K562 (cell line): Measurements from ENCODE around the gene BCAS1. TPM values are rescaled to one million over a fixed set of nuclear protein-coding genes. Genes with fewer than 3 reads are reported as not detected.

ENCODE experiments used
- CBX2 ChIP-seq: fragments of 200-600 bp; sonication (generic); IDR thresholded peaks from one replicate; pipeline ENCODE4 v1.6.1; 2012; ENCODE audit warnings: mild to moderate bottlenecking, low read length, inconsistent platforms; ENCODE audit not compliant: insufficient read depth, poor library complexity, severe bottlenecking
- CCAR2 ChIP-seq: fragments of 200-400 bp; formaldehyde crosslinking; IDR thresholded peaks from 2 replicates; pipeline ENCODE4 v1.6.1; 2017; ENCODE audit warnings: mild to moderate bottlenecking, low read depth, low read length
- CHD7 ChIP-seq: fragments of 200-600 bp; sonication (generic); IDR thresholded peaks from one replicate; pipeline ENCODE4 v1.6.1; 2012; ENCODE audit warnings: mild to moderate bottlenecking, low read depth, low read length, inconsistent platforms
- DACH1 ChIP-seq: fragments of 450-650 bp; IDR thresholded peaks from 2 replicates; pipeline ENCODE4 v1.6.1; 2018; ENCODE audit not compliant: partially characterized antibody
- MAZ ChIP-seq, 2 experiments: fragments of 450-650 bp in 1 of 2; sonication (generic) in 1 of 2; formaldehyde crosslinking; IDR thresholded peaks in 1 of 2; conservative IDR thresholded peaks in 1 of 2; 2 replicates each; pipeline versions ENCODE4 v1.4.0 to v1.5.0; 2020; ENCODE audit warnings: mild to moderate bottlenecking in 1 of 2, missing genetic modification reagents in 1 of 2
- MBD2 ChIP-seq: sonication (generic); IDR thresholded peaks from 2 replicates; pipeline ENCODE4 v1.6.1; 2016; ENCODE audit warnings: low read depth, borderline replicate concordance
- POLR3G ChIP-seq: IDR thresholded peaks from 2 replicates; pipeline ENCODE4 v1.6.1; 2011; ENCODE audit not compliant: insufficient read length, insufficient replicate concordance; ENCODE audit errors: extremely low read depth
- SRSF9 ChIP-seq: fragments of 200-400 bp; formaldehyde crosslinking; IDR thresholded peaks from 2 replicates; pipeline ENCODE4 v1.6.1; 2017; ENCODE audit warnings: low read depth, low read length, borderline replicate concordance
- TAF7 ChIP-seq: fragments of 450-650 bp; IDR thresholded peaks from 2 replicates; pipeline ENCODE4 v1.6.1; 2016; ENCODE audit warnings: missing genetic modification characterization, missing compliant biosample characterization
- ZNF41 ChIP-seq: fragments of 250-450 bp; sonication (Bioruptor Pico); conservative IDR thresholded peaks from 2 replicates; pipeline ENCODE4 v1.4.0; 2020; ENCODE audit warnings: mild to moderate bottlenecking
- polyA plus RNA-seq, 8 experiments: library from polyadenylated mRNA; depleted of rRNA in 4 of 8; stranded (reverse) in 5 of 8; unstranded in 3 of 8; fragments of >200 nt; fragmentation: Nextera tagmentation in 2 of 8; fragmentation: Illumina TruSeq in 1 of 8; extraction: Ambion mirVana in 2 of 8; extraction: Trizol in 1 of 8; gene quantifications; 2 replicates each; pipeline versions ENCODE4 v1.2.1 to v1.2.3, GENCODE V29; 2011 to 2014; ENCODE audit warnings: inconsistent platforms in 1 of 8, missing spikeins in 1 of 8
- total RNA-seq, 7 experiments: library from RNA; depleted of rRNA in 6 of 7; stranded (reverse); fragments of >200 nt in 6 of 7; fragmentation: Illumina TruSeq in 2 of 7; extraction: Trizol in 2 of 7; gene quantifications; 2 replicates each; pipeline versions ENCODE4 v1.2.1 to v1.2.3, GENCODE V29; 2011 to 2021; ENCODE audit warnings: low replicate concordance in 1 of 7
- TF ChIP-seq, protein P1 (sequence below), 2 experiments: fragments of 450-650 bp; IDR thresholded peaks; 2 replicates each; pipeline ENCODE4 v1.6.1; 2016
- TF ChIP-seq, protein P2 (sequence below): fragments of 450-650 bp; formaldehyde crosslinking; IDR thresholded peaks from 2 replicates; pipeline ENCODE4 v1.4.0; 2020; ENCODE audit warnings: mild to moderate bottlenecking, moderate library complexity

The BCAS1 gene
- total and polyA plus RNA-seq, 9 of the 15 experiments (the other 6 are each of a cell fraction or from before 2014, with no cell fraction given), result 0.18 to 2.3 (median 0.93) TPM

DNA sequence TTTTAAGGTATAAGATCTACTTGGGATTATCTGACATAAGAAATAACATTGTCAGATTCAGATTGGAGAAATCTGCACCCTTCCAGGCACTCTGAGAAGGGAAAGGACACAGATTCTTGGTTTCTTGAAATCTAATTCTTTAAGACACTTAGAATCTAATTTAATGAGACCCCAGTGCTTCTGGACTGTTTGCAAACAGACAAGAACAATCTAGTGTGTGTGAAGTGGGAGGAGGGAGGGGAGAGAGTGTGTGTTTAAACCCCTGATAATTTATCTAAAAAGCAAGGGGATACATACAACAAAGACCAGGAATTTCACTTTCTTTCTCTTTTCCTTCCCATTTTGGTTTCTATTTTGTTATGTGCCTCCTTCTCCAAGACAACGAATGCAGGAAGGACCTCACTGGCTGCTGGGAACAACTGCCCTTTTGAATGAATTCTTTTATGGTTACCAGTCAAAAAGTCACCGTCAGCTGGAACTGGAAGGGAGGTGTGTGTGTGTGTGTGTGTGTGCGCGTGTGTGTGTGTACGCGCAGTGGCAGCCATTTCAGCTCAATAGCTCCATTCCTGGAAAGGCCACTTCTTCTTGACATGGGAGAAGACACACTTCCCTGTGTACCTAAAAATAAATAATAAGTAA, 129.4 kb downstream of the BCAS1 start (continued):
- TF ChIP-seq CHD7 (no peak), TAF7 (no peak), CCAR2 (no peak), POLR3G (no peak), DACH1 (peak; percentile 45), MAZ (CRISPR knock-in tag; conservative IDR thresholded peaks at IDR 0.05 in 1 of 2, IDR thresholded peaks at IDR 0.05 in 1 of 2) (0 out of 4 replicates have a peak, but pooled peaks of 1 of the 2 experiments have one; percentile 10), MBD2 (no peak), CBX2 (no peak), ZNF41 (CRISPR knock-in tag) (0 out of 2 replicates have a peak, but pooled peaks have one; percentile 13), SRSF9 (no peak)
- TF ChIP-seq, protein P1, sequence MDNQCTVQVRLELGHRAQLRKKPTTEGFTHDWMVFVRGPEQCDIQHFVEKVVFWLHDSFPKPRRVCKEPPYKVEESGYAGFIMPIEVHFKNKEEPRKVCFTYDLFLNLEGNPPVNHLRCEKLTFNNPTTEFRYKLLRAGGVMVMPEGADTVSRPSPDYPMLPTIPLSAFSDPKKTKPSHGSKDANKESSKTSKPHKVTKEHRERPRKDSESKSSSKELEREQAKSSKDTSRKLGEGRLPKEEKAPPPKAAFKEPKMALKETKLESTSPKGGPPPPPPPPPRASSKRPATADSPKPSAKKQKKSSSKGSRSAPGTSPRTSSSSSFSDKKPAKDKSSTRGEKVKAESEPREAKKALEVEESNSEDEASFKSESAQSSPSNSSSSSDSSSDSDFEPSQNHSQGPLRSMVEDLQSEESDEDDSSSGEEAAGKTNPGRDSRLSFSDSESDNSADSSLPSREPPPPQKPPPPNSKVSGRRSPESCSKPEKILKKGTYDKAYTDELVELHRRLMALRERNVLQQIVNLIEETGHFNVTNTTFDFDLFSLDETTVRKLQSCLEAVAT (IDR thresholded peaks at IDR 0.05), result peak in 1 of 2 experiments; percentile 24; a peak in 1 of 4 replicates
- TF ChIP-seq, protein P2, sequence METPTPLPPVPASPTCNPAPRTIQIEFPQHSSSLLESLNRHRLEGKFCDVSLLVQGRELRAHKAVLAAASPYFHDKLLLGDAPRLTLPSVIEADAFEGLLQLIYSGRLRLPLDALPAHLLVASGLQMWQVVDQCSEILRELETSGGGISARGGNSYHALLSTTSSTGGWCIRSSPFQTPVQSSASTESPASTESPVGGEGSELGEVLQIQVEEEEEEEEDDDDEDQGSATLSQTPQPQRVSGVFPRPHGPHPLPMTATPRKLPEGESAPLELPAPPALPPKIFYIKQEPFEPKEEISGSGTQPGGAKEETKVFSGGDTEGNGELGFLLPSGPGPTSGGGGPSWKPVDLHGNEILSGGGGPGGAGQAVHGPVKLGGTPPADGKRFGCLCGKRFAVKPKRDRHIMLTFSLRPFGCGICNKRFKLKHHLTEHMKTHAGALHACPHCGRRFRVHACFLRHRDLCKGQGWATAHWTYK (CRISPR knock-in tag), result 0 out of 2 replicates have a peak, but pooled peaks have one; percentile 24
